HG03045 (cell line): ENCODE data around the gene SEMA5B.

Experiments used
- ATAC-seq: cut with Tn5 transposase; IDR thresholded peaks from one replicate; pipeline ENCODE4 v1.9.1; 2021; ENCODE audit warnings: mild to moderate bottlenecking, moderate library complexity; ENCODE audit not compliant: unreplicated experiment

SEMA5B gene

GRCh38 chr3:122903171-122903570 lies 124.4 kb downstream of the SEMA5B start:
- ATAC-seq, result no peak

GRCh38 chr3:122902326-122902725 lies 125.2 kb downstream of the SEMA5B start:
- no peak for ATAC-seq

GRCh38 chr3:122898298-122898697 lies 129.3 kb downstream of the SEMA5B start:
- ATAC-seq, result no peak

GRCh38 chr3:122893754-122894668 lies 133.6 kb downstream of the SEMA5B start:
- no peak for ATAC-seq

GRCh38 chr3:122893282-122893681 lies 134.3 kb downstream of the SEMA5B start:
- ATAC-seq, result no peak

GRCh38 chr3:122892118-122892960 lies 135.2 kb downstream of the SEMA5B start:
- no peak for ATAC-seq

DNA sequence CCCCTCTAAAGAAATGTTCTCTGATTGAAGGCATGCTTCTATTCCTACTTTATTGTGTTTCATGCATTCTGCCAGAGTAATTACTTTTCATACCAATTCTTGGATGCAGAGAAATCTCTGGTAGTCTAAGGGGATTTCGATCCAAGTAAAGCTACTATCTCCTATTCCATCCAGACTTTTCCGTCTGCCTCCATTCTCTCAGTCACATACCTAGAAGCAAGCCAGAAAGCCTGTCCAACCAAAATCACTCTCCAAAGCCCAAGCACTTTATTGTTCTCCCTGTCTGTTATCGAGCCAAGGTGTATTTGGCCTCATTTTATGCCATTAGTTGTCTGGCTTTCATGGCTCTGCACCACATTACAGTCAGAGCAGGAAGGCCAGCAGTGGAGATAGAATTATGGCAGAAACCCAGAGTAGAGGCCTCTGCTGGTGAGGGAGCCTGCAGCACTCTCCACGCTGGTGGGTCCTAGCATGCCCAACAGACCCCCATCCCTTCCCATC lies 136.8 kb downstream of the SEMA5B start:
- no peak for ATAC-seq

DNA sequence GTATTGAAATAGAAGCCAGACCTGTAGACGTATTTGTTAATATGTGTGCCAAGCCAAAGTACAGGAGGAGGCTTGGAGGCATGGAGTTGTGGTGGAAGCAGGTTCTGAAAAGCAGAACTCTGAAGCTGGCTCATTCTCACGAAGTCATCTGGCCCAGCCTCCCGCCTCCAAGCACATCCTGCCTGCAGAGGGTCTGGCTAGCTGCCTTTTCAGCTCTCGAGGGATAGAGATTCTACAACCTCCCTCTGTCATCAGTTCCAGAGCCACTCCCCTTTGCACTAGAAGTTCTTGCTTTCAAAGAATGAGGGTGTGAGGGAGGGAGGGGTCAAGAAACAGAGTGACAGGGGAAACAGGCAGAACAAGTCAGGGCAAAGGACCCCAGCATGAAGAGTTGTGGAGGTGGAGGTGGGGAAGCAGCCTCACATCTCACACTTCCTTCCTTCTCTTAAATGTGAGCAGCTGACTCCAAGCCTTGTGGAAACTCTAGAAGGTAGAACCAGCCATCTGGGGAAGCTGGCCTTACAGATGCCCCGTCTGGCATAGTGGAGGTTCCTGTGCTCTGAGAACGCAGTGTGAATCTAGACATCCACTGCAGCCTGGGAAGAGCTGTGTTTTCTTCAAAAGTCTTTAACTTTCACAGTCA lies 137.4 kb downstream of the SEMA5B start:
- no peak for ATAC-seq

DNA sequence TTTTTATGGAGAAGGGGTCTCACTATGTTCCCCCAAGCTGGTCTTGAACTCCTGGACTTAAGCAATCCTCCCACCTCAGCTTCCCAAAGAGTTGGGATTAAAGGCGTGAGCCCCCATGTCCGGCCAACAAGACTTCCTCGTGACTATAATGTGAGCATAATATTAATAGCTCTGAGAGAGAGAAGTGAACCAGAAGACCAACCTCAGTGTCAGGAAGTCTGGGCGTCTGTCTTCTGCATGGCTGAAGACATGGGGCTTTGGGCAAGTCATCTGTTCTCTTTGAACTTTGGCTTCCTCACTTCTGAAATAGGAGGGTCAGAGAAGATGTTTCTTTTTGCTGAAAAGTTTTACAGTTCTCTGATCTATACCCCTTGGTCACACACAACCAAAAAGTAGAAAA lies 140.6 kb downstream of the SEMA5B start:
- no peak for ATAC-seq

DNA sequence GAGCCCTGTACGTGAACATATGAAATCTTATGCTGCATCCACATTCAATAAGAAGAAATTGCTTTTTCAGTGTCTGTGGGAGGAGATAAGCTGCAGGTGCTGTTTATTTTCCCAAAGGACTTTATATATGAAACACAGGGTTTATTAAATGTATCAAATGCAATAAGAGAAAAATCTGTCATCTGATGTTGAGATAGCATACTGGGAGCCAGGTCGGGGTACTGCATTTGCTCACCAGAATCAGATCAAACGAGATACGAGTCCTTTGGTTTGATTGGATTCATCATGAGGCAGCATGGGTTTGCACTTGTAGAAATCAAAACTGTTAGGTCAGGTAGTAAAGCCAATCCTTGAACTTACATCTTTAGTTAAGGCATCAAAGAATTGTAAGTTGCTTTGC lies 141.3 kb downstream of the SEMA5B start:
- ATAC-seq, result no peak

DNA sequence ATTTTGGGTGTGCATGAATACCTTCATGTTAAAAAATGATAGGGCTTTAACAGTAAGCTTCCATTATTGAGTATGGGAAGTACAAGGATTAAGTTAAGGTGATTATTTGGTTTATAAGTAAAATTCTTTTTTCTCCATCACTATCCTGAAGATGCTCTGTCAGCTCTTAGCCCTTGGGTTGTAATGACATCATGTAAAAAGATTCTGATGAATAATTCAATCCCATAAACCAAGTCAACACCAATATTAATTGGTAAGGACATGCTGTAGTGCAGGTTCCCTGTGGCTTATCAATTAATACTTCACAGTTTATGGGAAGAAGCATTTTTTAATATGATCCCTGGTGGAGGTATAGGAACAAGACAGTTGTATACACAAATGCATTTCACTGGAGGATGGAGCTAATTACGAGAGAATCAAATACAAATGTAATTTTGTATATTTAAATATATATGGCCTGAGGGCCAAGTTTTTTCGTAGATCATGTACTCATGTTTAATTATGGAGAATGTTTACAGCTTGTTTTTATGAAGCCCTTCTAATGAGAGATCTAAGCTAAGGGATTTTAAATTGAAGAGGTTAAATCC lies 145.1 kb downstream of the SEMA5B start:
- ATAC-seq, result no peak

DNA sequence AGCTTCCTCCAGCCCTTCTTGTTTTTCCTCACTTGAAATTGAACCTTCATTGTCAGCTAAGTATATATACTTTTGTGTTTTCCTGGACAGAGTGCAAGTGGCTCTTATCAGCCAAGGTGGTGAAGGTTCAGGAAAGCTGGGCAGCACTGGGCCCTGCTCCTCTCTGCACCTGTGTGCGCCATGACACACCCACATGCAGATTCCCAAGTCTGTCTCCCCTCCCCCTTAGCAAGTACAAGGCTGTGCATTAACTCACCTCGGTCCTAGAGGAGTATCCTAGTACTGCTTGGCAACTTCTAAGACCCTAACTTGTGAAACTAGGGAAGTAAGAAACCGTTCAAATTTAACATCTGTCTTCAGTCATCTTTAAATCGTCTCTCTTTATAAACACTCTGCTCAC lies 146.9 kb downstream of the SEMA5B start:
- no peak for ATAC-seq

DNA sequence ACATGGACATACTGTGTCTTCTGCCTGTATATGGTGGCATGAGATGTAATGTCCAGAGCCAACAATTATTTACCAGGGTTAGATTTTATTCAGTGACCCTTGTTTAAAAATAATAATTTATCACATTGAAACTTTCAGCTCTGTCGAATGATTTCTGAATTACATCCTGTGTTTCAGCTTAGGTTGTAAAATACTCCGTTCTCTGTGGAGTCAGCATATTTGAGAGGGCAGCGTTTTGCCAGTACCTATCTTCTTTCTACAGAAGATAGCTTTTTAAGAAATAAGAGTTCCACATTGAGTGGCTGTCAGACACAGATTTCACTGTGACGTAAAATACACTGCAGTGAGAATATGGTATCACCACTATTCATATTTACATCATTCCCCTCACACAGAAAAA lies 147.4 kb downstream of the SEMA5B start:
- no peak for ATAC-seq

DNA sequence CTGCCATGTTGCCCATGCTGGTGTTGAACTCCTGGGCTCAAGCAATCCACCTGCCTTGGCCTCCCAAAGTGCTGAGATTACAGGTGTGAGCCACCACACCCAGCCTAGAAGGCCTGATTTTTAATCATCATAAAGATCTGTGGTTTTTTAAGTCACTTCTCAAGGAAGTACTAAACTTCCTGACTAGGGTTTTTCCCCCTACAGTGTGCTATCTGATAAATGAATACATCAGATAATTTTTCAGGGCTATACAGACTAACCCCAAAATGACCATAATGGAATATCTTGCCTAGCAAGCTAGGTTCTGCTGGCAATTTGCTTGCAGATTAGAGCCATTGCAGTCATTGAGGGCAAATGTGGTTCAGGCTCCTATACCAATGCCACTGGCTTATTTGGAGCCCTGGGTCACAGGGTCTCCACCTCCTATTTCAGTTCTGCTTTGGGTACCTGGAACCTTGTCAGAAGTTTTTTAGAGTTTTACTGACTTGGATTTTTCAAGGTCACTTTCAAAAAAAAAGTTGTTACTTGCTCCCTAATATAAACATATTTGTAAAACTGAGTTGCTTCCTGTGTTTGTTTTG lies 151.9 kb downstream of the SEMA5B start:
- no peak for ATAC-seq

- ATAC-seq, result no peak
Measured at GRCh38 chr3:122873741-122874515, 153.6 kb downstream of the SEMA5B start.

- ATAC-seq, result no peak
Measured at GRCh38 chr3:122868322-122868721, 159.2 kb downstream of the SEMA5B start.

DNA sequence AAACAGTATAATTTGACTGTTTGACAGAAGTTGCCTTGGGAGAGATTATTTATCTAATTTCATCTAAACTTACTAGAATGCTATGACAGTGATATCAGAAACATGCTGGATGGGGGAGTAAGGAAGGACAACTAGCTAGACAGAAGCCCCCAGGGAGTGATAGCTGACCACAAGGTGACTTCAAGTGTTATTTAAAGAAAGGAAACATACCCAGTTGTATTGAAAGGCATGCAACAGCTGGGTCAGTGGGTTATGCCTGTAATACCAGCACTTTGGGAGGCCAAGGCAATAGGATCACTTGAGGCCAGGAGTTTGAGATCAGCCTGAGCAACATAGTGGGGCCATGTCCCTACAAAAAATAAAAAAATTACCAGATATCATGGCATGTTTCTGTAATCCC lies 163.1 kb downstream of the SEMA5B start:
- ATAC-seq, result no peak

- ATAC-seq, result no peak
Measured at GRCh38 chr3:122862381-122862780, 165.2 kb downstream of the SEMA5B start.
